Right lobe of liver (tissue), 4 donors: ENCODE results near the gene MMP13.

Experiments used
- CTCF ChIP-seq, 4 donors: fragments of 200-600 bp in 3 of 4; fragments of 450-650 bp in 1 of 4; IDR thresholded peaks; one replicate each; pipeline versions ENCODE4 v1.5.1 to v1.8.0; 2016 to 2022; ENCODE audit warnings: antibody characterized with exemption in 4 of 4, mild to moderate bottlenecking in 2 of 4
- POLR2A ChIP-seq: fragments of 450-650 bp; IDR thresholded peaks from one replicate; pipeline ENCODE4 v1.6.1; 2017; ENCODE audit warnings: antibody characterized with exemption, mild to moderate bottlenecking
- donor health status: DM: no; HTN: no; CAD: no.
- donor health status: DM: no; HTN: no; CAD: no.
- donor health status: DM: no; HTN: yes; CAD: no.

- TF ChIP-seq CTCF (IDR thresholded peaks at IDR 0.05): no peak
- no peak for TF ChIP-seq POLR2A
These were observed 4.9 kb downstream of the MMP13 start for GRCh38 chr11:102950622-102951081.
